ENCODE measurements around the gene NAXD.

Gene NAXD

DNA sequence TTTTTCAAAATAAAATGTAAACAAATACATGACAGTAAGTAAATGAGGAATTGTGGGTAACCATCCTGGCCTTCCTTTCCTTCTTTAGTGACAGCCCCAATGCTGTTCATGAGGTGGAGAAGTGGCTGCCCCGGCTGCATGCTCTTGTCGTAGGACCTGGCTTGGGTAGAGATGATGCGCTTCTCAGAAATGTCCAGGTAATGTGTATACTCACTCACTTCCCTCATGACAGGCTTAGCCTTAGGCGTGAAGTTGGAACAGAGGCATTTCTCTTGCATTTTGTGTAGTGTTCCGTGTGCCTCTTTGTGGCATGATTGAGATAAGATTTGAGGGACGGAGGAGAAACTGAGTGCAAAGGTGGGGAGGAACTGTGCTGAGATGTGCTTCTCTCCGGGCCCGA, 12.0 kb downstream of the NAXD start:
- CTCF ChIA-PET = no interaction called here
- DNase-seq (ENCODE audit: extremely low spot score) = no peak
- TF ChIP-seq TARDBP (IDR thresholded peaks at IDR 0.05) (no peak), FOXK2 (IDR thresholded peaks at IDR 0.05) (no peak), BHLHE40 (IDR thresholded peaks at IDR 0.05; ENCODE audit: borderline replicate concordance) (no peak), ZNF384 (IDR thresholded peaks at IDR 0.05) (no peak), L3MBTL2 (conservative IDR thresholded peaks at IDR 0.05) (no peak), HDGF (IDR thresholded peaks at IDR 0.05; ENCODE audit: borderline replicate concordance) (no peak)
- POLR2A ChIA-PET = no interaction called here

DNA sequence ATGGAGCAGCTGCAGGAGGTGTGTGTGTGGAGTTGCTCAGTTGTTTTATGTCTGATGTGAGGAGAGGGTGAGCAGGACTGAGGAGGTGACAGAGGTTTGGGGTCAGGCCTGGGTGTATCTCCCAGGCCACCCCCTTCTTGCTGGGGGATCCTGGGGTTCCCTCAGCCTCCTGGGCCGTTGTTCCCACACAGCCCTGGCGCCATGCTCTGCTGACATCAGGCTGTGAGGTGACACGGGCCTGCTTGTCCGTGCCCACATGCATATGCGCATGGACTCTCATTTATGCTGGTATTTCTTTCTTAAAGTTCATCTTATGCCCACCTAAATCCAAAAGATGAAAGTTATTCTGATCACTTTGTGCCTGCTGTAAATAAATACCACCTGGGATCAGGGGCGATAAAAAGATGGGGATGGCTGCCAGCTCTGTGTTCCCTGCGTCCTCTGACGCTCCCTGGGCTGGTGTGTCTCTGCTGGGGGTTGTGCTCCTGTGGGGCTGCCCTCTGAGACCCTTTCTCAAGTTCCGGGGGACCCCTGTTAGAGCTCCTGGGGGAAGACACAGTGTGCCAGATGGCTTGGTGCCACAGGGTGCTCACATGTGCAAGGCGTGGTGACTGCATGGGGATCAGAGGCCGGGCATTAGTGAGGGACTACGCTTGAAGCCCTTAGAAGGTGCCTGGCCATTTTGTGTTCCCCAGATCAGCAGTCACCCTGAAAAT, 12.6 kb downstream of the NAXD start:
- POLR2A ChIA-PET = no interaction called here
- no peak for TF ChIP-seq LEF1 (IDR thresholded peaks at IDR 0.05; ENCODE audit: borderline replicate concordance)
- no peak for TF ChIP-seq FOXK2 (IDR thresholded peaks at IDR 0.05)
- TF ChIP-seq, protein P1, sequence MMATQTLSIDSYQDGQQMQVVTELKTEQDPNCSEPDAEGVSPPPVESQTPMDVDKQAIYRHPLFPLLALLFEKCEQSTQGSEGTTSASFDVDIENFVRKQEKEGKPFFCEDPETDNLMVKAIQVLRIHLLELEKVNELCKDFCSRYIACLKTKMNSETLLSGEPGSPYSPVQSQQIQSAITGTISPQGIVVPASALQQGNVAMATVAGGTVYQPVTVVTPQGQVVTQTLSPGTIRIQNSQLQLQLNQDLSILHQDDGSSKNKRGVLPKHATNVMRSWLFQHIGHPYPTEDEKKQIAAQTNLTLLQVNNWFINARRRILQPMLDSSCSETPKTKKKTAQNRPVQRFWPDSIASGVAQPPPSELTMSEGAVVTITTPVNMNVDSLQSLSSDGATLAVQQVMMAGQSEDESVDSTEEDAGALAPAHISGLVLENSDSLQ (IDR thresholded peaks at IDR 0.05) = no peak
- TF ChIP-seq TARDBP (IDR thresholded peaks at IDR 0.05) = no peak
- TF ChIP-seq ARNT (IDR thresholded peaks at IDR 0.05) = no peak
- TF ChIP-seq CTBP1 (IDR thresholded peaks at IDR 0.05; ENCODE audit: borderline replicate concordance) = no peak
- TF ChIP-seq FOXA1 (IDR thresholded peaks at IDR 0.05) = no peak
- TF ChIP-seq L3MBTL2 (conservative IDR thresholded peaks at IDR 0.05) = no peak
- no peak for TF ChIP-seq ZNF384 (IDR thresholded peaks at IDR 0.05)
- TF ChIP-seq HDGF (IDR thresholded peaks at IDR 0.05; ENCODE audit: borderline replicate concordance) = no peak
- no peak for TF ChIP-seq SP1 (IDR thresholded peaks at IDR 0.05)
- no peak for DNase-seq (ENCODE audit: extremely low spot score)
- CTCF ChIA-PET = interaction anchor here (0.7 kb wide), 1 partner anchor 34 kb away, joined by 3 read pairs; no protein-coding TSS in a partner anchor

DNA sequence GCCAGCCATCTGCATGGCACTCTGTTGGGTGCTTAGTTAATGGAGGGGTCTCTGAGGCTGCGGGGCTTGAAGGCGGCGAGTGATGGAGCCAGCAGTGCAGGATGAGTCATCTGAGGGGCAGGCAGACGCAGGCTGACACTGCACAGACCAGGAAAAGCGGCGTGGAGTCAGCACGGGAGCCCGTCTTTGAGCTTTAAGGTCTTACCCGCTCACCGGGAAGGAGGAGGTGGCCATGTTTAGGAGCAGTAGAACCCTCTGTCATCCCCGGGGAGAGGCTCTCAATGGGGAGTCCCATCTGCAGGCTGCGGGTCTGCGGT, 13.1 kb downstream of the NAXD start:
- TF ChIP-seq ELF4 (IDR thresholded peaks at IDR 0.05) (no peak), BHLHE40 (IDR thresholded peaks at IDR 0.05; ENCODE audit: borderline replicate concordance) (no peak), NFRKB (IDR thresholded peaks at IDR 0.05) (no peak), FOXM1 (IDR thresholded peaks at IDR 0.05; ENCODE audit: borderline replicate concordance) (no peak), SP1 (IDR thresholded peaks at IDR 0.05) (no peak), LEF1 (IDR thresholded peaks at IDR 0.05; ENCODE audit: borderline replicate concordance) (no peak), ZNF384 (IDR thresholded peaks at IDR 0.05) (no peak), FOXA1 (IDR thresholded peaks at IDR 0.05) (no peak), CTBP1 (IDR thresholded peaks at IDR 0.05; ENCODE audit: borderline replicate concordance) (no peak), SUZ12 (IDR thresholded peaks at IDR 0.05) (no peak), TARDBP (IDR thresholded peaks at IDR 0.05) (no peak), FOXK2 (IDR thresholded peaks at IDR 0.05) (no peak), ARNT (IDR thresholded peaks at IDR 0.05) (no peak), L3MBTL2 (conservative IDR thresholded peaks at IDR 0.05) (no peak), HDGF (IDR thresholded peaks at IDR 0.05; ENCODE audit: borderline replicate concordance) (no peak)
- TF ChIP-seq, protein P1 (IDR thresholded peaks at IDR 0.05) = no peak
- CTCF ChIA-PET = interaction anchor here (0.7 kb wide), 1 partner anchor 35 kb away, joined by 3 read pairs; no protein-coding TSS in a partner anchor
- POLR2A ChIA-PET = no interaction called here
- DNase-seq (ENCODE audit: extremely low spot score) = no peak

DNA sequence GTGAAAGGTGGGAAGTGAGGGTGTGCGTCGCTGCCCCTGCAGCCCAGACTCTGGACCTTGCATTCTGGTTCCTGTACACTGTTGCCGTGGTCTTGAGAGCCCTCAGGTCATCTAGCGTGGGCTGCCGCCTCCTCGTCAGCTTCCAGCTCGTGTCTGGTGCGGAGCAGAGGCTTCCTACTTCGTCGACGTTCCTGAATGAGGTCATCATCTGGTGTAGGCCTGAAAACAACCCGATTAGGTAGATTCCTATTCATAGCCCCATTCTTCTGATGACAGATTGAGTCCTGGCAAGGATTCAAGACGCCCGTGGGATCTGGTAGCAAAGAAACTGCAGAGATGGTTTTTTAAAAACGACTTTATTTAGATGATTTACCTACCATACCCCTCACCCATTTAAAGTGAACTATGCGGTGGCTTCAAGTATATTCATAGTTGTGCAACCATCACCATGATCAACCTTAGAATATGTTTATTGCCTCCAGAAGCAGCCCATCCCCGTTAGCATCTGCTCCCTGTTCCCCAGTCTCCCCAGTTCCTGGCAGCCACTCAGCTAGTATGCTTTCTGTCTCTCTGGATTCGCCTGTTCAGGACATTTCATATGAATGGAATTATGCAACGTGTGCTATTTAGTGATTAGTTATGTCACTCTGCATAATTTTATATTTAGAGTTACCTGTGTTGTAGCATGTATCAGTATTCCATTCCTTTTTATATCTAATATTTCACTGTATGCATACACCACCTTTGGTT, 13.8 kb downstream of the NAXD start:
- ChIA-PET CTCF (interaction anchor here (0.7 kb wide), 1 partner anchor 35 kb away, joined by 3 read pairs; no protein-coding TSS in a partner anchor), POLR2A (no interaction called here)
- TF ChIP-seq CTBP1 (IDR thresholded peaks at IDR 0.05; ENCODE audit: borderline replicate concordance) (no peak), SP1 (IDR thresholded peaks at IDR 0.05) (no peak), BHLHE40 (IDR thresholded peaks at IDR 0.05; ENCODE audit: borderline replicate concordance) (no peak), FOXM1 (IDR thresholded peaks at IDR 0.05; ENCODE audit: borderline replicate concordance) (no peak), ARNT (IDR thresholded peaks at IDR 0.05) (no peak), NFRKB (IDR thresholded peaks at IDR 0.05) (no peak), TARDBP (IDR thresholded peaks at IDR 0.05) (no peak), LEF1 (IDR thresholded peaks at IDR 0.05; ENCODE audit: borderline replicate concordance) (no peak), ZNF384 (IDR thresholded peaks at IDR 0.05) (no peak), SUZ12 (IDR thresholded peaks at IDR 0.05) (no peak), L3MBTL2 (conservative IDR thresholded peaks at IDR 0.05) (no peak), FOXK2 (IDR thresholded peaks at IDR 0.05) (no peak), ELF4 (IDR thresholded peaks at IDR 0.05) (no peak)
- TF ChIP-seq, protein P1 (IDR thresholded peaks at IDR 0.05) = no peak
- no peak for DNase-seq (ENCODE audit: extremely low spot score)

DNA sequence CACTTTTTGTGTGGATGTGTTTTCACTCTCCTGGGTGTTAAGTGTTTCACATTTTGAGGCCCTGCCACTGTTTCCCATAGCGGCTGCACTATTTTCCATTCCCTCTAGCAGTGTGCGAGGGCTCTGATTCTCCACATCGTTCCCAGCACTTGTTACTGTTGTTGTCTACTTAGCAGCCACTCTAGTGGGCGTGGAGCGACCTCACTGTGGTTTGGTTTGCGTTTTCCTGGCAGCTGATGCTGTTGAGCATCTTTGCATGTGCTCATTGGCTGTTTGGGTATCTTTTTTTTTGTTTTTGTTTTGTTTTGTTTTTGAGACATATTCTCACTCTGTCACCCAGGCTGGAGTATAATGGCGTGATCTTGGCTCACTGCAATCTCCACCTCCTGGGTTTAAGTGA, 14.4 kb downstream of the NAXD start:
- DNase-seq (ENCODE audit: extremely low spot score) = no peak
- ChIA-PET CTCF (no interaction called here), POLR2A (no interaction called here)
- TF ChIP-seq, protein P1 (IDR thresholded peaks at IDR 0.05) = no peak
- TF ChIP-seq SP1 (IDR thresholded peaks at IDR 0.05) (no peak), HDGF (IDR thresholded peaks at IDR 0.05; ENCODE audit: borderline replicate concordance) (no peak), FOXM1 (IDR thresholded peaks at IDR 0.05; ENCODE audit: borderline replicate concordance) (no peak), FOXA1 (IDR thresholded peaks at IDR 0.05) (no peak), ZNF384 (IDR thresholded peaks at IDR 0.05) (no peak), BHLHE40 (IDR thresholded peaks at IDR 0.05; ENCODE audit: borderline replicate concordance) (no peak), ARNT (IDR thresholded peaks at IDR 0.05) (no peak), NFRKB (IDR thresholded peaks at IDR 0.05) (no peak), L3MBTL2 (conservative IDR thresholded peaks at IDR 0.05) (no peak), CTBP1 (IDR thresholded peaks at IDR 0.05; ENCODE audit: borderline replicate concordance) (no peak), SUZ12 (IDR thresholded peaks at IDR 0.05) (no peak), ELF4 (IDR thresholded peaks at IDR 0.05) (no peak), TARDBP (IDR thresholded peaks at IDR 0.05) (no peak), FOXK2 (IDR thresholded peaks at IDR 0.05) (no peak)
